Measurements from ENCODE around the gene ABTB2.

- TF ChIP-seq, protein P1, sequence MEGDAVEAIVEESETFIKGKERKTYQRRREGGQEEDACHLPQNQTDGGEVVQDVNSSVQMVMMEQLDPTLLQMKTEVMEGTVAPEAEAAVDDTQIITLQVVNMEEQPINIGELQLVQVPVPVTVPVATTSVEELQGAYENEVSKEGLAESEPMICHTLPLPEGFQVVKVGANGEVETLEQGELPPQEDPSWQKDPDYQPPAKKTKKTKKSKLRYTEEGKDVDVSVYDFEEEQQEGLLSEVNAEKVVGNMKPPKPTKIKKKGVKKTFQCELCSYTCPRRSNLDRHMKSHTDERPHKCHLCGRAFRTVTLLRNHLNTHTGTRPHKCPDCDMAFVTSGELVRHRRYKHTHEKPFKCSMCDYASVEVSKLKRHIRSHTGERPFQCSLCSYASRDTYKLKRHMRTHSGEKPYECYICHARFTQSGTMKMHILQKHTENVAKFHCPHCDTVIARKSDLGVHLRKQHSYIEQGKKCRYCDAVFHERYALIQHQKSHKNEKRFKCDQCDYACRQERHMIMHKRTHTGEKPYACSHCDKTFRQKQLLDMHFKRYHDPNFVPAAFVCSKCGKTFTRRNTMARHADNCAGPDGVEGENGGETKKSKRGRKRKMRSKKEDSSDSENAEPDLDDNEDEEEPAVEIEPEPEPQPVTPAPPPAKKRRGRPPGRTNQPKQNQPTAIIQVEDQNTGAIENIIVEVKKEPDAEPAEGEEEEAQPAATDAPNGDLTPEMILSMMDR (IDR thresholded peaks at IDR 0.05) = no peak
- TF ChIP-seq POLR2A (IDR thresholded peaks at IDR 0.05) = no peak
Observed at GRCh38 chr11:34339149-34340064, 18.4 kb downstream of the ABTB2 start.

All from esophagus squamous epithelium (tissue), 4 donors.